ENCODE measurements around the gene CLASP1.
"Not testable (repeated sequence)": the region's sequence is repeated elsewhere in the genome, so short reads cannot be mapped to it uniquely, and the experiment has no call there.

The CLASP1 gene

DNA sequence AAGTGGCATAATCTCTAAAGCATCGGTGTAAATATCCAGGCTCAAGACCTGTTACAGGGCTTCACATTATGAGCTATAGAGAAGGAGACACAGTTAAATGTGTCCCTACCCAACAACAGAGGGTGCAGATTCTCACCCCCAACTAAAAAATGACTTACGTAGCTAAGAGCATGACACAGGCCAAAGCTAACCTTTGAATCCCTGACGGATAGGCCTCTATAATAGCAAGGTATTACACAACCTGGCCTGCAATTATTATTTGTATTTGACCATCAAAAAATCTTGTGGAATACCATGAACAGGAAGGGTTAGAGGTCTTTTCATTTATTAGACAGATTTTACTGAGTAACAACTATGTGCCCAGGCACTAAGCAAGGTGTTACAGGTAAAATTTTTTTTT lies 73.5 kb downstream of the CLASP1 start:
- DNase-seq = no peak

- DNase-seq = no peak
Measured at GRCh38 chr2:121570667-121571055, 78.6 kb downstream of the CLASP1 start.

GRCh38 chr2:121570036-121570666 lies 79.1 kb downstream of the CLASP1 start:
- no peak for DNase-seq

DNA sequence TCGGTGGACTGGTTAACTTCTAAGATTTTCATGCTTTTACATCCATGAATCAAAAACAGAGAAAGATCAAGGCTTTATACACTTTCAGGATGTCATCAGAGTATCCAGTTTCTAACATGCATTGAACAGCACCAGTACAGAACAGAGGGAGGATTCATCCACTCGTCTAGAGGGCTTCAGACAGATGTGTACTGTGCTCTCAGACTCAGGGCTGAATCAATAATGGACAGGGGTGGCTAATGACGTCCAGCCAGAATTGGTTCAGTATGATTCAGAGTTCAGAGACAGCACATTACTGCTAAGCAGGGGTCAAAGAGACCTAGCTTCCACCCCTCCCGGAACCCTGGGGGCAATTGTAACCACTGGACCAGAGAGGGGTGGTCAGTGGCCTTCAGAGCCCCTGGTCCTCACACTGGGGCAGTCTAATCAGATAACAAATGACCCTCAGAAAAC lies 81.3 kb downstream of the CLASP1 start:
- DNase-seq = no peak

DNA sequence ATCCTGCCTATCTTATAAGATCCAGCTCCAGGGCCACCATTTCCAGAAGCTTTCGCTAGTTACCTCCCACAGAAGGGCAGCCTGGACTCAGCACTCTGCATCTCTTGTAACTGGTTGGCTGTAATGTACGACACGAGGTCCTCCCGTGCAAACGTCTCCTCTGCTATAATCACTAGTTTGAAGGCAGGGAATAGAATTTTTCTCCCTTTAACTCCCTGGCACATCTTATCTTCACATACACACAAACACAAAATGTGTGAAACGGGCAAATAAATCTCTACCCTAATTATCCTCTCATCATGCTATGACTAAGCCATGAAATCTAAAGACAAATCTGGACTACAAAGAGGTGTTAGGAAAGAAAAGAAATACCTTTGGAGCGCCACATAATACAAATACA lies 81.8 kb downstream of the CLASP1 start:
- no peak for DNase-seq

DNA sequence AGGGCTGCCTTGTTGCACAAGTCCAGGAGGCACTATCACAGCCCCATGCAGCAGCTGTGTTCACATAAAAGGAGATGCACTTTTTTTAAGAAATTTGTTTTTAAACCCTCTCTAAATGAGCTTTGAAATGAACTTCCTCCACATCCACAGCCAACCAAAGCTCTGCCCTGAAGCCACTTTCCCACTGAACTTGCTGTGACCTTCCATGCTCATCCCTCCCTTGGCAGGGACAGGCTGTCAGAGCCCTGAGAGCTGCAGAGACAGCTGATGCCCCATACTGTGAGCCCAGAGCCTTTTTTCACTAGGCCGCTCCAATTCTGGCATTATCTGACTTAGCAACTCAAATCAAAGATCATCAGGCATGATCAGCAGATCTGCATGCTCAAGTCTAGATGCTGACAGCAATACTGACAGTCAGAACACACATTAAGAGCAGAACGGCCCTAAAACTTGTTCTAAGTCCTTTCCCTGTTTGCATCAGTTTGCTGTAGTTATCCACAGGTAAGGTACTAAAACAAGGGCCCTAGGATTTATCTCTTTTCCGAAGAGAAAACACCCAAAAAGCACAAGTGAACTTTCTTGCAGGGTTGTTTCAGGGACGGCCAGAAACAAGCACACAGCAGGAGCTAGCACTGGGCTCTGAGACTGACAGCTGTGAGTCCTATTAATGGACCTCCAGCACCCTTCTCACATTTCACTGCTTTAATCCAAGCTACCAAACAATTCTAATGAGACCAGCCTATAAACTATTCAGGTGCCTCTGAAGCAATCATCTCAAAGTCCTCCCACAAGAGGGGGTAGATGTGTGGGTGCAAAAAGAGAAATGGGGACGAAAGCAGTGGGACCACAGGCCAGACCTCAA lies 83.6 kb downstream of the CLASP1 start:
- DNase-seq = no peak

GRCh38 chr2:121564905-121565304 lies 84.4 kb downstream of the CLASP1 start:
- DNase-seq = no peak

GRCh38 chr2:121563754-121564153 lies 85.5 kb downstream of the CLASP1 start:
- DNase-seq = not testable (repeated sequence)

DNA sequence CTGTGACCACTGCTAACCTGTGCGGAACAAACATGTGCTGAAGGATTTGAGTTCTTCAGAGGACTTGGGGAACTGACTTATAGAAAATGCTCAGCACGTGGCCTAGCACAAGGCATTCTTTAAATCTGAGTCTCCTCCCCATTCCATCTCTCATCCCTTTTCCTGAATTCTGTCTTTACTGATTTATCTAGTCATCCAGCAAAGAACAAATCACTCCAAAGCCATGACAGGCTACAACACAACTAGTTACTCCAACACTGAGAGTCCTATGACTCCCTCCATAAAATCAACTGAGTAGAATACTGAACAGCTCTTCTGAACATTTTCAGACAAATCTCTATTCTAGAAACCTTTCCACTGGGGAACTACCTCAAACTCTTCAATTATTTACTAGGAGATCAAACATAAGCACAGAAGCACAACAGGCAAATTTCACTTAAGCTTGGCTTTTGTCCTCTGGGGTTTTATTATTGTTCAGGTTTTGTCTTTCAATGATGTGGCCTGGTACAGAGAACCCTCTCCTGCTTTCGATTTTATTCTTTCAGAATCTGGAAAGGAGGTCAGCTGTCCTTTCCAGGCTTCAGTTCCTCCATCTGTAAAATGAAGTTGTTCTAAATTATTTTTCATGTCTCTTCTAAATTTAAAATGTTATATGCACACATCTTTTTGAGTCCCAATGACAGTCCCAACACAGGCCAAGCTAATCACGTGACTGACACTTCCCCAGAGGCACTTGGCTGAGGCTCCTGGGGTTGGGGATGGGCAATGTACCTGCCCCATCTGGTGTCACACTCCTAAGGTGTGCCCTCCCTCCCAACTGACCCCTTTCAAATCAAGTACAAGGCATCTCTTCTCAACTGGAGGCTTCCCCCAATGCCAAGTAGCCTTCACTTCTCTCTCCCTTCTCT lies 86.7 kb downstream of the CLASP1 start:
- no peak for DNase-seq

DNA sequence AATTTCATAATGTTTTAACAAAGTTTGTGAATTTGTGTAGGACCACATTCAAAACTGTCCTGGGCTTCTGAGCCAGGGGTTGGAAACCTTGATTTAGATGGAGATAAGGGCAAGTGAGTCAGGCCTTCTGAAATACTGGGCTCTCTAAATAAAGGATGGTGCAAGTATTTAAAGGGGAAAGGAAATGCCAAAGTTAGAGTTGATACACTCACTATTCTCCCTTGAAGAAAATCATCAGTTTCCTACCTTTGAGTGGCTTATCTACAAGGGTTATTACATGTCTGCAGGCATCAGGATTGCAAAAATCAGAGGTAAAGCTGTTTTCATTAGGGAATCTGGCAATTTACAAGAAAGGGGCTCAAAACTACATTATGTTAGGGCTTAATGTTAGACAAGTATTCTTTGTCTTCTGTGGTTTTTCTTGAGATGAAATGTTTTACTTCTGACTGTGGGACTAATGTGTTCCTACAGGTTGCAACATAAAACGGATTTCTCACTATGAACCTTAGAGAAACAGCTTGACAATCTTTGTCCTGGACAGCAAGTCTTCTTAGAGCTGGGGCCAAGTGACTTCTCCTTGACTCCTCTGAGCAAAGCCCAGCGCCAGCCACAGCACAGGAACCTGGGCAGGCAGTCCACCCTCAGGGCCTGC lies 87.5 kb downstream of the CLASP1 start:
- no peak for DNase-seq

GRCh38 chr2:121558329-121558728 lies 90.9 kb downstream of the CLASP1 start:
- DNase-seq = no peak

- DNase-seq = no peak
Measured at GRCh38 chr2:121555008-121555407, 94.3 kb downstream of the CLASP1 start.

DNA sequence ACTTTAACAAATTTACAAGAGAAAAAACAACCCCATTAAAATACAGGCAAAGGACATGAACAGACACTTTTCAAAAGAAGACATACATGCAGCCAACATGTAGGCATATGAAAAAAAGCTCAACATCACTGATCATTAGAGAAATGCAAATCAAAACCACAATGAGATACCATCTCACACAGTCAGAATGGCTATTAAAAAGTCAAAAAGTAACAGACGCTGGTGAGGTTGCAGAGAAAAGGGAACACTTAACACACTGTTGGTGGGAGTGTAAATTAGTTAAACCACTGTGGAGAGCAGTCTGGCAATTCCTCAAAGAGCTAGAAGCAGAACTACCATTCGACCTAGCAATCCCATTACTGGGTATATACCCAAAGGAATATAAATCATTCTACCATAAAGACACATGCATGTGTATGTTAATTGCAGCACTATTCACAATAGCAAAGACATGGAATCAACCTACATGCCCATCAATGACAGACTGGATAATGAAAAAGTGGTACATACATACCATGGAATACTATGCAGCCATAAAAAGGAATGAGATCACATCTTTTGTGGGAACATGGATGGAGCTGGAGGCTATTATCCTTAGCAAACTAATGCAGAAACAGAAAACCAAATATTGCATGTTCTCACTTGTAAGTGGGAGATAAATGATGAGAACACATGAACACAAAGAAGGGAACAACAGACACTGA lies 96.6 kb downstream of the CLASP1 start:
- not testable (repeated sequence) for DNase-seq

GRCh38 chr2:121550669-121551068 lies 98.6 kb downstream of the CLASP1 start:
- no peak for DNase-seq

- no peak for DNase-seq
Measured at GRCh38 chr2:121547646-121548045, 101.6 kb downstream of the CLASP1 start.

DNA sequence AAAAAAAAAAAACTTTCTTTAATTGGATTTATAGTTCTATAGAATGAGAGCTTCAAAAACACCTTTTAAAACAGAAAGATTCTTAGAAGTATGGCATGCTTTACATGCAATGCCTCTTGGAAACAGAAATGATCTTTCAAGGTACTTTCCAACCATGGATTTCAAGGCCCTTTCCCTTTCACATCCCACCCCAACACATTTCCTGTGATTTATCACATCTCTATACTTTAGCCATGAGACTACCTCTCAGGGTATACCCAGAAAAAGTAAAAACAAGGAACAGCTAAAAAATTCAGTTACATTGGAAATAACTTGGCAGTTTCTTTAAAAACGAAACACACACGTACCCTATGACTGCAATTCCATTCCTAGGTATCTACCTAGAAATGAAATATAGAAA lies 103.3 kb downstream of the CLASP1 start:
- DNase-seq = no peak

GRCh38 chr2:121545257-121545656 lies 104.0 kb downstream of the CLASP1 start:
- no peak for DNase-seq

DNA sequence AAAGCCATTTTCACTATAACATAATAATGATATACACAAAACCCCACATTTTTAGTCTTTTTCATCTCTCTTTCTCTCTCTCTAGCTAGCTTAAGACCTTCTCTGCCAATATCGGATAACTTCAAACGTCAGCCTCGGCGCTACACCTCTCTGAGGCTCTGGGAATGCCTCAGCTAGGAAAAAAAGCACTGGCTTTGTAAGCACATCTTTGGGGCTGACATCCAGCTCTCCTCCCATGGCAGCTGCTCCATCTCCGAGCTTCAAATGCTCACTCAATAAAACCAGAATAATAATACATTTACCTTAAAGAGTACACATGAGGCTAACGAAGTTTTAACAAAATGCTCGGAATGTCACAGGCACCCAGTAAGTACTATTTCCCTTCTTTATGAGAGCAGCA lies 107.8 kb downstream of the CLASP1 start:
- no peak for DNase-seq

- no peak for DNase-seq
Measured at GRCh38 chr2:121539750-121540469, 109.4 kb downstream of the CLASP1 start.

GRCh38 chr2:121536850-121537557 lies 112.3 kb downstream of the CLASP1 start:
- no peak for DNase-seq

DNA sequence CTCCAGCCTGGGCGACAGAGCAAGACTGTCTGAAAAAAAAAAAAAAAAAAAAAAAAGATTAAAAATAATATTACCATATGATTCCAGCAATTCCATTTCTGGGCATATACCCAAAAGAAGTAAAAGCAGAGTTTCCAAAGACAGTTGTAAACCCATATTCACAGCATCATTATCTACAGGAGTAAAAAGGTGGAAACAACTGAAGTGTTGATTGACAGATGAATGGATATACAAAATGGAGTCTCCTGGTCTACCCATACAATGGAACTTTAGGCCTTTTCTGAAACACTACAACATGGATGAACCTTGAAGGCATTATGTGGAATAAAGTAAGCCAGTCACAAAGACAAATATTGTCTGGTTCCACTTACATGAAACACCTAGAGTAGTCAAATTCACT lies 112.9 kb downstream of the CLASP1 start:
- no peak for DNase-seq

All from NCI-H748 treated with DMSO at 0.1 percent for 48 hours (cell line).